Measurements from ENCODE around the gene L3MBTL4. TPM values are rescaled to one million over a fixed set of nuclear protein-coding genes. Genes with fewer than 3 reads are reported as not detected.

Gene L3MBTL4
- total RNA-seq, 1 experiment from 2014 or later = 2.1 TPM

DNA sequence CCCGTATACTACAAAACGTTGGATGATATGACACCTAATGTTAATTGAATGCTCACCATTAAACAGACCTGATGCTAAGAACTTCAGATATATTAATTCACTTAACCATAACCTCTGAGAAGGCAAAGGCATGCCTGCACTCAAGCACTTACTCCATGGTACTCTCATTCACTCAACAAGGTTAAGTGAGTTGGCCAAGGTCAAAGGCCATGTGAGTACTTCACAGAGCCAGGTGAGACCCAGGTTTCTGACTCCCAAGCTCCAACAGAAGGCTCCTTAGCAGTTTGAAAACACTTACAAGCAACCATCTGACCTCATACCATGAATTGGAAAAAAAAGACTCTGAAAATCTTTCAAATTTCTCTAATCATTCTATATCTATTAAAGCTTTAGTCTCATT, 198.8 kb downstream of the L3MBTL4 start:
- Mint-ChIP-seq H3K27ac (ENCODE audit: unreplicated experiment) (no peak overlapping the region), H3K9me3 (ENCODE audit: low read depth, unreplicated experiment) (peaks cover 5% of the 10 kb centered on the region), H3K4me3 (ENCODE audit: low read depth, unreplicated experiment) (no peak overlapping the region), H3K4me1 (ENCODE audit: low read depth, unreplicated experiment) (no peaks in the 10 kb centered on the region), H3K27me3 (ENCODE audit: unreplicated experiment) (no peaks in the 10 kb centered on the region), H3K36me3 (ENCODE audit: insufficient read depth, unreplicated experiment) (no peaks in the 10 kb centered on the region)
- intact Hi-C loops (cut with micrococcal nuclease; ENCODE audit: unreplicated experiment) = no loop called here
- TF ChIP-seq, protein P1, sequence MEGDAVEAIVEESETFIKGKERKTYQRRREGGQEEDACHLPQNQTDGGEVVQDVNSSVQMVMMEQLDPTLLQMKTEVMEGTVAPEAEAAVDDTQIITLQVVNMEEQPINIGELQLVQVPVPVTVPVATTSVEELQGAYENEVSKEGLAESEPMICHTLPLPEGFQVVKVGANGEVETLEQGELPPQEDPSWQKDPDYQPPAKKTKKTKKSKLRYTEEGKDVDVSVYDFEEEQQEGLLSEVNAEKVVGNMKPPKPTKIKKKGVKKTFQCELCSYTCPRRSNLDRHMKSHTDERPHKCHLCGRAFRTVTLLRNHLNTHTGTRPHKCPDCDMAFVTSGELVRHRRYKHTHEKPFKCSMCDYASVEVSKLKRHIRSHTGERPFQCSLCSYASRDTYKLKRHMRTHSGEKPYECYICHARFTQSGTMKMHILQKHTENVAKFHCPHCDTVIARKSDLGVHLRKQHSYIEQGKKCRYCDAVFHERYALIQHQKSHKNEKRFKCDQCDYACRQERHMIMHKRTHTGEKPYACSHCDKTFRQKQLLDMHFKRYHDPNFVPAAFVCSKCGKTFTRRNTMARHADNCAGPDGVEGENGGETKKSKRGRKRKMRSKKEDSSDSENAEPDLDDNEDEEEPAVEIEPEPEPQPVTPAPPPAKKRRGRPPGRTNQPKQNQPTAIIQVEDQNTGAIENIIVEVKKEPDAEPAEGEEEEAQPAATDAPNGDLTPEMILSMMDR (IDR thresholded peaks at IDR 0.05; ENCODE audit: unreplicated experiment) = no peak
- BruUV-seq (replicated peaks) = no TSS peak
- DNase-seq = no peak
- CTCF ChIA-PET = no interaction called here

GRCh38 chr18:6211174-6211504, 203.6 kb downstream of the L3MBTL4 start:
- no TSS peak for BruUV-seq (replicated peaks)
- no peak for DNase-seq
- Mint-ChIP-seq H3K4me3 (ENCODE audit: low read depth, unreplicated experiment) (no peak overlapping the region), H3K9me3 (ENCODE audit: low read depth, unreplicated experiment) (no peaks in the 10 kb centered on the region), H3K27ac (ENCODE audit: unreplicated experiment) (no peak overlapping the region), H3K27me3 (ENCODE audit: unreplicated experiment) (no peaks in the 10 kb centered on the region), H3K4me1 (ENCODE audit: low read depth, unreplicated experiment) (no peaks in the 10 kb centered on the region), H3K36me3 (ENCODE audit: insufficient read depth, unreplicated experiment) (no peaks in the 10 kb centered on the region)
- CTCF ChIA-PET = no interaction called here
- intact Hi-C loops (cut with micrococcal nuclease; ENCODE audit: unreplicated experiment) = no loop called here
- TF ChIP-seq, protein P1 (IDR thresholded peaks at IDR 0.05; ENCODE audit: unreplicated experiment) = no peak

GRCh38 chr18:6210349-6211173, 204.2 kb downstream of the L3MBTL4 start:
- Mint-ChIP-seq H3K27ac (ENCODE audit: unreplicated experiment) (no peak overlapping the region), H3K36me3 (ENCODE audit: insufficient read depth, unreplicated experiment) (no peaks in the 10 kb centered on the region), H3K4me3 (ENCODE audit: low read depth, unreplicated experiment) (no peak overlapping the region), H3K27me3 (ENCODE audit: unreplicated experiment) (no peaks in the 10 kb centered on the region), H3K4me1 (ENCODE audit: low read depth, unreplicated experiment) (no peaks in the 10 kb centered on the region), H3K9me3 (ENCODE audit: low read depth, unreplicated experiment) (no peaks in the 10 kb centered on the region)
- TF ChIP-seq, protein P1 (IDR thresholded peaks at IDR 0.05; ENCODE audit: unreplicated experiment) = no peak
- BruUV-seq (replicated peaks) = no TSS peak
- CTCF ChIA-PET = no interaction called here
- DNase-seq = no peak
- intact Hi-C loops (cut with micrococcal nuclease; ENCODE audit: unreplicated experiment) = no loop called here

- no peaks in the 10 kb centered on the region for H3K4me1 Mint-ChIP-seq (ENCODE audit: low read depth, unreplicated experiment)
- no TSS peak for BruUV-seq (replicated peaks)
- H3K27ac Mint-ChIP-seq (ENCODE audit: unreplicated experiment) = no peak overlapping the region
- DNase-seq = no peak
- H3K27me3 Mint-ChIP-seq (ENCODE audit: unreplicated experiment) = no peaks in the 10 kb centered on the region
- intact Hi-C loops (cut with micrococcal nuclease; ENCODE audit: unreplicated experiment) = no loop called here
- TF ChIP-seq, protein P1 (IDR thresholded peaks at IDR 0.05; ENCODE audit: unreplicated experiment) = no peak
- H3K36me3 Mint-ChIP-seq (ENCODE audit: insufficient read depth, unreplicated experiment) = no peaks in the 10 kb centered on the region
- H3K4me3 Mint-ChIP-seq (ENCODE audit: low read depth, unreplicated experiment) = no peak overlapping the region
- no peaks in the 10 kb centered on the region for H3K9me3 Mint-ChIP-seq (ENCODE audit: low read depth, unreplicated experiment)
- CTCF ChIA-PET = no interaction called here
These were observed 206.8 kb downstream of the L3MBTL4 start for GRCh38 chr18:6207941-6208340.

Data from Calu3 (cell line).